IPS-20b (cell line): ENCODE data around the gene ADH6.

Experiments
- H3K27ac ChIP-seq: one replicate; pipeline ENCODE4 v1.5.1; 2013; ENCODE audit warnings: low read length
- H3K27me3 ChIP-seq: 2 replicates; pipeline ENCODE4 v1.6.1; 2013; ENCODE audit warnings: mild to moderate bottlenecking, low read length, inconsistent platforms; ENCODE audit not compliant: insufficient read depth
- H3K36me3 ChIP-seq: 2 replicates; pipeline ENCODE4 v1.6.1; 2013; ENCODE audit warnings: low read depth, mild to moderate bottlenecking, inconsistent platforms, low read length, moderate library complexity; ENCODE audit not compliant: insufficient read depth
- H3K4me1 ChIP-seq: 2 replicates; pipeline ENCODE4 v1.6.1; 2013; ENCODE audit warnings: mild to moderate bottlenecking, control low read depth, inconsistent platforms, low read length, moderate library complexity; ENCODE audit not compliant: insufficient read depth
- H3K4me3 ChIP-seq: 2 replicates; pipeline ENCODE4 v1.5.1; 2013; ENCODE audit warnings: mild to moderate bottlenecking, low read length, inconsistent platforms
- H3K9ac ChIP-seq: 2 replicates; pipeline ENCODE4 v1.6.1; 2013; ENCODE audit warnings: low read depth, mild to moderate bottlenecking, inconsistent platforms, low read length, moderate library complexity
- H3K9me3 ChIP-seq: 2 replicates; pipeline ENCODE4 v1.6.1; 2013; ENCODE audit warnings: mild to moderate bottlenecking, low read depth, low read length, inconsistent platforms; ENCODE audit not compliant: insufficient read depth

Gene ADH6

GRCh38 chr4:99210789-99211188 lies 8.3 kb downstream of the ADH6 start:
- H3K4me3 ChIP-seq = no peak overlapping the region
- peaks cover 23% of the 10 kb centered on the region for H3K4me1 ChIP-seq
- H3K9ac ChIP-seq = no peak overlapping the region
- H3K36me3 ChIP-seq = no peaks in the 10 kb centered on the region
- no peak overlapping the region for H3K27ac ChIP-seq
- H3K9me3 ChIP-seq = no peaks in the 10 kb centered on the region
- H3K27me3 ChIP-seq = no peaks in the 10 kb centered on the region

DNA sequence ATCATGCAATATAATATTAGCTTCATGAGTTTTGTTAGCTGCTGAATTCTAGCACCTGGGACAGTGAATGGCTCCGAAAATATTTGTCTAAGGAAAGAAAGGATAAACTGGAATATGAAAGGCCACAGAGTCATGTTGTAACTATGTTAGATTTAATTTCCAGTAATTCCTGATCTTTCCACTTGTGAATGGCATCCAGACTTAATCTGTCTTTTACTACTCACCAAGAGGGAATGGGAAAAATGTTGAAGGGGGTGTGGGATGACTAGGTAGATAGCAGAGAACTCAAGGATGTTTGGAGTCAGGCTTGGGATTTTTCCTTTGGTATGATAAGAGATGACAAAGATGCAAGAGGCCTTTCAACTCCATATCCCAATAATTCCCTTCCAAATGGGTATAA lies 9.4 kb downstream of the ADH6 start:
- no peaks in the 10 kb centered on the region for H3K36me3 ChIP-seq
- H3K4me1 ChIP-seq = peaks cover 31% of the 10 kb centered on the region
- H3K27ac ChIP-seq = no peak overlapping the region
- H3K4me3 ChIP-seq = no peak overlapping the region
- H3K27me3 ChIP-seq = no peaks in the 10 kb centered on the region
- H3K9ac ChIP-seq = no peak overlapping the region
- no peaks in the 10 kb centered on the region for H3K9me3 ChIP-seq

GRCh38 chr4:99208719-99209075 lies 10.3 kb downstream of the ADH6 start:
- no peak overlapping the region for H3K9ac ChIP-seq
- no peaks in the 10 kb centered on the region for H3K27me3 ChIP-seq
- H3K4me1 ChIP-seq = peaks cover 31% of the 10 kb centered on the region
- no peak overlapping the region for H3K27ac ChIP-seq
- H3K4me3 ChIP-seq = no peak overlapping the region
- H3K36me3 ChIP-seq = no peaks in the 10 kb centered on the region
- H3K9me3 ChIP-seq = no peaks in the 10 kb centered on the region

- H3K27ac ChIP-seq = no peak overlapping the region
- no peak overlapping the region for H3K4me3 ChIP-seq
- H3K9ac ChIP-seq = no peak overlapping the region
- no peaks in the 10 kb centered on the region for H3K9me3 ChIP-seq
- no peaks in the 10 kb centered on the region for H3K27me3 ChIP-seq
- H3K4me1 ChIP-seq = peaks cover 31% of the 10 kb centered on the region
- no peaks in the 10 kb centered on the region for H3K36me3 ChIP-seq
These were observed 10.9 kb downstream of the ADH6 start for GRCh38 chr4:99207911-99208718.

GRCh38 chr4:99207069-99207743 lies 11.8 kb downstream of the ADH6 start:
- Histone ChIP-seq H3K27me3 (no peaks in the 10 kb centered on the region), H3K4me1 (peaks cover 31% of the 10 kb centered on the region)

GRCh38 chr4:99205153-99205979 lies 13.7 kb downstream of the ADH6 start:
- Histone ChIP-seq H3K9ac (no peak overlapping the region), H3K27ac (no peak overlapping the region), H3K4me1 (peaks cover 31% of the 10 kb centered on the region), H3K4me3 (no peak overlapping the region), H3K27me3 (no peaks in the 10 kb centered on the region), H3K36me3 (no peaks in the 10 kb centered on the region), H3K9me3 (no peaks in the 10 kb centered on the region)

More at GRCh38 chr4:99207069-99207743, 11.8 kb downstream of the ADH6 start:
- Histone ChIP-seq H3K4me3 (peak overlapping the region; percentile 21; the same call in 1 of the 2 replicates), H3K36me3 (no peaks in the 10 kb centered on the region), H3K27ac (no peak overlapping the region), H3K9ac (peak overlapping the region; percentile 13; the same call in 1 of the 2 replicates), H3K9me3 (no peaks in the 10 kb centered on the region)

- H3K4me1 ChIP-seq = peaks cover 15% of the 10 kb centered on the region; the same call in 1 of the 2 replicates
- H3K27ac ChIP-seq = no peak overlapping the region
- no peaks in the 10 kb centered on the region for H3K36me3 ChIP-seq
- H3K27me3 ChIP-seq = no peaks in the 10 kb centered on the region
- no peak overlapping the region for H3K9ac ChIP-seq
- H3K9me3 ChIP-seq = no peaks in the 10 kb centered on the region
- H3K4me3 ChIP-seq = no peak overlapping the region
These were observed 16.5 kb downstream of the ADH6 start for GRCh38 chr4:99202536-99202935.

- no peak overlapping the region for H3K4me3 ChIP-seq
- H3K27ac ChIP-seq = no peak overlapping the region
- no peaks in the 10 kb centered on the region for H3K27me3 ChIP-seq
- H3K9ac ChIP-seq = no peak overlapping the region
- no peaks in the 10 kb centered on the region for H3K36me3 ChIP-seq
- peaks cover 10% of the 10 kb centered on the region; the same call in 1 of the 2 replicates for H3K4me1 ChIP-seq
- no peaks in the 10 kb centered on the region for H3K9me3 ChIP-seq
These were observed 17.0 kb downstream of the ADH6 start for GRCh38 chr4:99202094-99202493.

GRCh38 chr4:99201690-99202089 lies 17.4 kb downstream of the ADH6 start:
- H3K9ac ChIP-seq = no peak overlapping the region
- no peak overlapping the region for H3K4me3 ChIP-seq
- H3K27me3 ChIP-seq = no peaks in the 10 kb centered on the region
- peaks cover 8% of the 10 kb centered on the region; the same call in 1 of the 2 replicates for H3K4me1 ChIP-seq
- no peak overlapping the region for H3K27ac ChIP-seq
- H3K9me3 ChIP-seq = no peaks in the 10 kb centered on the region
- no peaks in the 10 kb centered on the region for H3K36me3 ChIP-seq

GRCh38 chr4:99200138-99200537 lies 18.9 kb downstream of the ADH6 start:
- Histone ChIP-seq H3K9me3 (no peaks in the 10 kb centered on the region), H3K27me3 (no peaks in the 10 kb centered on the region), H3K36me3 (no peaks in the 10 kb centered on the region), H3K27ac (no peak overlapping the region), H3K4me3 (no peak overlapping the region), H3K9ac (no peak overlapping the region), H3K4me1 (peaks cover 4% of the 10 kb centered on the region; the same call in 1 of the 2 replicates)

GRCh38 chr4:99190336-99190735 lies 28.7 kb downstream of the ADH6 start:
- H3K9me3 ChIP-seq = peaks cover 12% of the 10 kb centered on the region
- H3K36me3 ChIP-seq = no peaks in the 10 kb centered on the region
- no peak overlapping the region for H3K9ac ChIP-seq
- no peak overlapping the region for H3K4me3 ChIP-seq
- H3K27me3 ChIP-seq = no peaks in the 10 kb centered on the region
- H3K27ac ChIP-seq = no peak overlapping the region
- no peaks in the 10 kb centered on the region for H3K4me1 ChIP-seq
